ENCODE measurements around the gene EMILIN3. TPM values are rescaled to one million over a fixed set of nuclear protein-coding genes. Genes with fewer than 3 reads are reported as not detected.

Gene EMILIN3
- total and polyA plus RNA-seq, 2 of the 4 experiments (the other 2 are of a cell fraction), result under 0.01 to 0.07 TPM

- Histone ChIP-seq H4K8ac (ENCODE audit: low read depth in 2 of 2, low read length in 2 of 2) (no peak overlapping the region), H4K91ac (ENCODE audit: insufficient read depth, low read depth, low read length) (no peak overlapping the region; the same call in 1 of the 2 replicates), H3K4me3 (ENCODE audit: insufficient read depth, low read depth, low read length) (no peak overlapping the region), H3K27me3 (ENCODE audit: control insufficient read depth, insufficient read depth, low read length) (no peaks in the 10 kb centered on the region), H3K9me1 (ENCODE audit: insufficient read depth, low read length) (peaks cover 9% of the 10 kb centered on the region), H3K4me2 (ENCODE audit: low read depth, low read length) (no peak overlapping the region), H2BK20ac (ENCODE audit: low read depth, low read length) (peak overlapping the region; percentile 59; the same call in 1 of the 2 replicates), H2BK5ac (ENCODE audit: low read depth, low read length, poor library complexity, severe bottlenecking) (no peak overlapping the region), H3K9me3 (ENCODE audit: control insufficient read depth, insufficient read depth, low read length) (no peaks in the 10 kb centered on the region), H2AK5ac (ENCODE audit: low read depth, low read length) (peak overlapping the region; percentile 45; the same call in 1 of the 2 replicates), H3K23ac (ENCODE audit: low read depth, low read length) (no peak overlapping the region), H3K14ac (replicated peaks; ENCODE audit: low read depth, low read length) (no peak overlapping the region), H3K79me1 (ENCODE audit: low read depth in 1 of 2, low read length in 2 of 2) (peaks cover 0 to 10% of the 10 kb centered on the region in 2 experiments; a peak in 1 of 4 replicates), H2BK15ac (ENCODE audit: low read depth, low read length) (peak overlapping the region; percentile 58; the same call in 1 of the 3 replicates), H3K9ac (ENCODE audit: low read depth, low read length) (no peak overlapping the region), H2BK120ac (ENCODE audit: low read depth, low read length) (peak overlapping the region; percentile 56), H3K56ac (ENCODE audit: extremely low read depth, insufficient read depth, low read length) (no peak overlapping the region), H3K27ac (ENCODE audit: insufficient read depth, low read length) (no peak overlapping the region), H4K20me1 (ENCODE audit: insufficient read depth, low read length) (no peaks in the 10 kb centered on the region), H3K4ac (ENCODE audit: low read depth, low read length) (0 out of 2 replicates have a peak overlapping the region, but pooled peaks have one; percentile 3), H3K4me1 (ENCODE audit: control insufficient read depth, insufficient read depth, low read length) (peaks cover 23% of the 10 kb centered on the region), H3K36me3 (ENCODE audit: control insufficient read depth, insufficient read depth, low read length) (no peaks in the 10 kb centered on the region), H2AK9ac (replicated peaks; ENCODE audit: low read depth, low read length, poor library complexity) (no peak overlapping the region), H2AFZ (replicated peaks; ENCODE audit: low read length, poor library complexity) (no peak overlapping the region), H3K18ac (ENCODE audit: low read depth, low read length) (no peak overlapping the region), H4K5ac (ENCODE audit: low read depth, low read length) (no peak overlapping the region)
- in situ Hi-C loops (cut with MboI; ENCODE audit: low sequenced_read_pairs), result no loop called here
- ChIA-PET CTCF (interaction anchor here (1.4 to 1.7 kb wide), 3 partner anchors 162 to 202 kb away, joined by 3 to 5 read pairs (median 3); no protein-coding TSS in a partner anchor), POLR2A (ENCODE audit: unreplicated experiment) (no interaction called here)
- no peak for DNase-seq
- 100% methylated on average over 1 of the region's 4 CpGs; no CpG with 5 or more reads in 1 of the 2 experiments for WGBS, 2 experiments (ENCODE audit: extremely low coverage in 2 of 2, insufficient read length in 1 of 2)
- intact Hi-C loops (cut with micrococcal nuclease), result no loop called here
- TF ChIP-seq RAD21 (IDR thresholded peaks at IDR 0.05; ENCODE audit: low read length), result no peak
- no peak for TF ChIP-seq CTCF (conservative IDR thresholded peaks at IDR 0.05; ENCODE audit: low read depth, low read length)
- no peak for TF ChIP-seq POLR2A (IDR thresholded peaks at IDR 0.05; ENCODE audit: low read depth, low read length)
- TF ChIP-seq MAFK (IDR thresholded peaks at IDR 0.05; ENCODE audit: low read depth, low read length), result no peak
- no peak for TF ChIP-seq USF2 (IDR thresholded peaks at IDR 0.05; ENCODE audit: low read depth, low read length)
- no peak for TF ChIP-seq MXI1 (IDR thresholded peaks at IDR 0.05; ENCODE audit: borderline replicate concordance, low read depth, low read length)
- TF ChIP-seq ELK1 (IDR thresholded peaks at IDR 0.05; ENCODE audit: borderline replicate concordance, low read depth, low read length), result no peak
- no peak for TF ChIP-seq FOS (IDR thresholded peaks at IDR 0.05; ENCODE audit: low read depth, low read length)
- no peak for TF ChIP-seq CHD1 (IDR thresholded peaks at IDR 0.05; ENCODE audit: low read depth, low read length)
- TF ChIP-seq RCOR1 (IDR thresholded peaks at IDR 0.05; ENCODE audit: insufficient replicate concordance, low read length), result no peak
- TF ChIP-seq CEBPB (IDR thresholded peaks at IDR 0.05; ENCODE audit: low read depth, low read length), result no peak
- no peak for TF ChIP-seq SMC3 (IDR thresholded peaks at IDR 0.05; ENCODE audit: low read depth, low read length)
- no TSS peak for BruUV-seq (replicated peaks)
- ATAC-seq (ENCODE audit: low read depth), result no peak
- dilution Hi-C loops (cut with HindIII; ENCODE audit: low sequenced_read_pairs, unreplicated experiment), result no loop called here
Observed at GRCh38 chr20:41336711-41337492, 29.7 kb downstream of the EMILIN3 start.

Measured in IMR-90 (cell line).